ENCODE data around the gene ABCF2.

GRCh38 chr7:151205730-151206129 lies 21.3 kb downstream of the ABCF2 start:
- TF ChIP-seq POLR2A (IDR thresholded peaks at IDR 0.05; ENCODE audit: borderline replicate concordance, extremely low read depth, insufficient read depth, insufficient read length) (no peak), EGR1 (IDR thresholded peaks at IDR 0.05; ENCODE audit: low read depth) (no peak), JUND (IDR thresholded peaks at IDR 0.05) (no peak)
- TF ChIP-seq, protein P1, sequence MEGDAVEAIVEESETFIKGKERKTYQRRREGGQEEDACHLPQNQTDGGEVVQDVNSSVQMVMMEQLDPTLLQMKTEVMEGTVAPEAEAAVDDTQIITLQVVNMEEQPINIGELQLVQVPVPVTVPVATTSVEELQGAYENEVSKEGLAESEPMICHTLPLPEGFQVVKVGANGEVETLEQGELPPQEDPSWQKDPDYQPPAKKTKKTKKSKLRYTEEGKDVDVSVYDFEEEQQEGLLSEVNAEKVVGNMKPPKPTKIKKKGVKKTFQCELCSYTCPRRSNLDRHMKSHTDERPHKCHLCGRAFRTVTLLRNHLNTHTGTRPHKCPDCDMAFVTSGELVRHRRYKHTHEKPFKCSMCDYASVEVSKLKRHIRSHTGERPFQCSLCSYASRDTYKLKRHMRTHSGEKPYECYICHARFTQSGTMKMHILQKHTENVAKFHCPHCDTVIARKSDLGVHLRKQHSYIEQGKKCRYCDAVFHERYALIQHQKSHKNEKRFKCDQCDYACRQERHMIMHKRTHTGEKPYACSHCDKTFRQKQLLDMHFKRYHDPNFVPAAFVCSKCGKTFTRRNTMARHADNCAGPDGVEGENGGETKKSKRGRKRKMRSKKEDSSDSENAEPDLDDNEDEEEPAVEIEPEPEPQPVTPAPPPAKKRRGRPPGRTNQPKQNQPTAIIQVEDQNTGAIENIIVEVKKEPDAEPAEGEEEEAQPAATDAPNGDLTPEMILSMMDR (IDR thresholded peaks at IDR 0.05 in 2 of 3, conservative IDR thresholded peaks at IDR 0.05 in 1 of 3; ENCODE audit: borderline replicate concordance in 1 of 3, insufficient read depth in 1 of 3, low read depth in 2 of 3, low read length in 2 of 3) = no peak
